Activated CD4-positive, alpha-beta T cell treated with anti-CD3 and anti-CD28 coated beads, Interleukin-2, amount 50 U/mL, for 48 hours (primary cell): ENCODE results near the gene ZNF384.
A peak's percentile ranks its signal among the peaks of the same experiment; 100 is the strongest.

Experiments
- DNase-seq, 2 experiments: peaks; one replicate each; pipeline ENCODE4 v3.0.0-alpha.2; 2020

ZNF384 gene

DNA sequence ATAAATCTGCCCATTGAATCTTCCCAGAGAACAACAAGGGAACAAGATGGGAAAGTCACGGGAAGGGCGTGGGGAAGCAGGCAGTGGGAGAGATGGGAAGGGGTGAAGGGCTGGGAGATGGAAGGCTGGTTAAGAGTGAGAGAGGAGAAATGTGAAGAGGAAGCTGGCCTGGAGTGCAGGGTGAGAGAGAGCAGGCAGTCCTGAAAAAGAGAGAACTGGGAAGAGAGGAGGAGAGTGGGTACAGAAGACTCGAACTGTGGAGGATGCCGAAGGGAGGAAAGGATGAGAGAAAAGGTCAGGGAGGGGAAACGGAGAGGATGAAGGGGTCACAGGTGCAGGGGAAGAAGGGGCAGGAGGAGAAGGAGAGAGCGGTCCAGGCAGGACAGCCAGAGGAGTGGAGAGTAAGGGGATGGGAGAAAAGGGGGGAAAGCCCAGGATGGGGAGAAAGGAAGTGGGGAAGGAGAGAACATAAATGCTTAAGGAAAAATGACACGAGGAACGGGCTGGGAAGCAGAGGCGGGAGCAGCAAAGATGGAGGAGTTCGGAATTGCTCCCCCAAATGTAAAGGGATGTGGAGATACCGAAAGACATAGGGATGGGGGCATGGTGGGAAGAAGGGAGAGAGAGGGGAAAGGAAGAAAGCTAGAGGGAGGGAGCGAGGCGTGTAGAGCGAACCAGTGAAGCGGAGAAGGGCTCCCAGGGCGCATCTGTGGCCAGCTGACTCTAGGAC is 10.2 kb upstream of the ZNF384 start:
- DNase-seq, result no peak

DNA sequence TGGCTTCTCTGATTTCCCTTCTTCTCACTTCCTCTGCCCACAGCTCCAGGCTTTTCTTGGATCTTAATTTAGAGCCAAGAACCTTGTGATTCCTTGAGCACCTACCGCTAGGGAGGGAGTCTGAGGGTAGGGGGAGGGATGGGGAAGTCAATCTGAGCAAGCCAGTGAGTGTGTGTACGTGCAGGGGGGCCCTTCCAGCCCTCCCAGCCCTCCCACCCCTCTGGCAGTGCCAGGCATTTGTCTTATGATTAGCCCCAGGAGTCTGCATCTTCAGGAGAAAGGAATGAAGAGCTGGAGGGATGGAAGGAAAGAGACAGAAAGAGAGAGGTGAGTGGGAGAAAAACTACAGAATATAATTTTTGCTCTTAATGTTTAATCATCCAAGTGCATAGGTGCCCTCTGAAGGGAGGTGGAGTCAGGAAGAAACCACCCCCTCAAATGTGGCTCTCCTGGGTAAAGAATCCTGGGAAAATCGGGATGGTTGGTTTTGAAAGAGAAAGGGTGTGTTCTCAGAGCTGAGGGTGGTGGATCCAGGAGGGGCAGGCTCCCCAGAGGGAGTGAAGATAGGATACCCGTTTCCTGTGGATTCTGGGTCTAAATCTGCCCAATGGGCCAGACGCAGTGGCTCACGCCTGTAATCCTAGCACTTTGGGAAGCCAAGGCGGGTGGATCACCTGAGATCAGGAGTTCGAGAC is 9.3 kb upstream of the ZNF384 start:
- no peak for DNase-seq

DNA sequence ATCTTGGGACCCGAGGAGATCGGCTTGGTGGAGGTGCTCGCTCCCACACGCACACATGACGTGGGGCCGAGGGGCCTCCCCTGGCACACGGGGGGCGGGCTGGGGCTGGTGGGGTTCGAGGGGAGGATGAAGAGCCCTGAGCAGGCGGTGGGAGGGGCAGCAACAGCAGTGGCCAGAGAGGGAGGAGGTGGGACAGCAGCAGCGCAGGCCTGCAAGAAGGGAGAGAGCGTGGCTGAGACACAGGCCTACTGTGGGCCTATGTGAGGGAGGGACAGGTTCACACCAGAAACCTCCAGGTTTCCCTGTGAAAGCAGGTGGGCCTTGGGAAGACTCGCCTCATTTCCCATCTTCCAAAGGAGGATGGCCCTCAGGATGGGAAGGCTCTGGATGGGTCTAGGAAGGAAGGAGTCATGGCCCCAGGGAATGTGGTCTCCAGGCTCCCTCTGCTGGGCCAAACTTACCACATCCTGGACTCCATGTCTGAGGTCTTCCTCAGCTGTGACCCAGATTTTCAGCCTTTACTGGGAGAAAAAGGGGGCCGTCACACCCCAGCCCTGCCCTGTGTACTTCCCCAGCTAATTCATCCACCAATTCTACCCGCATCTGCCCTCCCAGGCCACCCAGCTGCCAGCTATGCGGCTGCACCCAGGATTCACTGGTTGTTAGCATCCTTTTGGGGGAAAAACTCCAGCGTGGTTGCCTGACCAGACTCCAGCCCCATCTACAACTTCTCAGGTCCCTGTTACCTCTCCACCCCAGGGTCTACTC is 8.6 kb upstream of the ZNF384 start:
- DNase-seq, result peak in 1 of 2 experiments; percentile 20

DNA sequence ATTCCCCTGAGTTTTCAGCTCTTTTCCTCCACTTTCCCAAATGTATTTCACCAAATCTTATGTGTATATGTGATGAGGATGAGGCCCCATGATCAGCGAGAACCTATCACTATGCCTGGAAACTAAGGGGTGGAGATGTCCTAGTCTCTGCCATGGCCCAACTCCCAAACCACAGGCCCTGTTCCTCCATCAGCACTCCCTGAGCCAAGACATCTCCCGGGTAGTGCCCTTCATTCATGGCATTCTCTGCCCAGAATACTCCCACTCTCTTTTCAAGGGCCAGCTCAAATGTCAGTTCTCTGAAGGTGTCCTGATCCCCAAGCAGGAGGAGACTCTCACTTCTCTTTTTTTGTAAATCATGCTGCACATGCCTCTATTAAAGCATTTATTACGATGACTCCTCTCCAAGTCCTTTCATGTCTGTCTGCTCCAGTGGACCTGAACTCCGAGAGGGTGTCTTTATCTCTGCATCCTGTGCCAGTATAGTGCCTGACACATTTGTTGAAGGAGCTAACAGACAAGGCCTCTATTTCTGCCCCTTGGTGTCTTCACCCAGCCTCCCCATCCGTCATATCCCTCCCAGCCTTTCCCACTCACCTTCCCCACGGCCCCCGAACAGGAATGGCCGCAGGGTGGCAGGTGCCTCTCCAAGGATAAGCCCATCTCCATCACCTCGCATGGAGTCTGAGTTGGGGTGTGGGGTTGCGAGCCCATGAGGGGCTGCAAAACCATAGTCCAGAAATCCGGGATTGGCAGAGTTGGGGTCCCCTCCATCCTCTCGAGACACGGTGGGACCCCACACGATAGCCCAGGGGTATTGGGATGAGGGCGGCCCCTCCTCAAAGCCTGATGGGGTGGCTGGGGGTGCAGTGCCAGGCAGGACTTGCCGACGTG is 7.8 kb upstream of the ZNF384 start:
- no peak for DNase-seq

DNA sequence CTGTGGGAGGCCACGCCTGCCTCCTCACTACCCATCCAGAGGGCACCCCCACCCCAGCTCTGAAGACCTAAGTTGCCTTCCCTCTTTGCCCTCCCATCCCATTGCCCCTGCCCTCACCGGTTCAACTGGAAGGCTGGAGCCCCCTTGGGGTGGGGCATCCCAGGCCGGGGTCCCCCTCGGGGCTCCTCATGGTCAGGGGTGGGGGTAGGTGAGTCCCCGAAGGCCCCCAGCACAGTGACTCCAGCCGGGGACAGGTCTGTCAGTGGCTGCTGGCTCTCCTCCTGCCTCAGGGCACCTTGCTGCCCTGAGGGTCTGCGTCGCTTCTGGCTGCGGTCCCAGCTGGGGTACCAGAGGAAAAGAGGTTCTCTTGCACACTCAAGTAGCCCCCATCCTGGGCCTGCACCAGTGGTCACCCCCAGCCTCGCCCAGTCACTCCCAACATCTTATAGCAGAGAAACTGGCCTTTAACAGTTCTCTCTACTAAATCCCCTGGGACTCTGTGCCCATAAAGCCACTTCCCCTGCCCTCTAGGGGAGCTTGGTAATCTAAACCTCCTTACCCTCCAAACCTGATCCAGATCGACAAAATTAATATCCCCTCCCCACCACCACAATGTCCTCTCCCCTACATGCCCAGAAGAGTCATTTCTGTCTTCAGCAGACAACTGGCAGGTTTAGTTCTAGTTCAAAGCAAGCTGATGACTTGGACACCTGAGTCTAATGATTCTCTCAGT is 6.3 kb upstream of the ZNF384 start:
- no peak for DNase-seq

DNA sequence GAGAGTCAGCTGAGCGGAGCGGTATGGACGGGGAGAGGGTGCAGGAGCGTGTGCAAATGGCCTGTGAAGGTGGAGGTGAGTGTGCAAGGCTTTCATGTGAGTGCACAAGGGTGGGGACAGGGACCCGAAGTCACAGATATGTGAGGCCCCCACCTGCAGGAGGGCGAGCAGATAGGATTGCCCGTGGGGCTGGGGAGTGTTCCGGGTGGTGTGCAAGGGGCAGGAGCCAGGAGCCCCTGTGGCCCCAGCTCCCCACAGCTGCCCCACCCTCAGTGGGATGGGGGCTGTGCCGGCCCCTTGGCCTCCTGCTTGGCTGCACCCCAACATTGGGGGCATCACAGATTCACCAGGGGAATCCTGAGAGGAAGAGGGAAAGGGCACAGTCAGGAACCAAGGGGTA is 5.5 kb upstream of the ZNF384 start:
- no peak for DNase-seq

DNA sequence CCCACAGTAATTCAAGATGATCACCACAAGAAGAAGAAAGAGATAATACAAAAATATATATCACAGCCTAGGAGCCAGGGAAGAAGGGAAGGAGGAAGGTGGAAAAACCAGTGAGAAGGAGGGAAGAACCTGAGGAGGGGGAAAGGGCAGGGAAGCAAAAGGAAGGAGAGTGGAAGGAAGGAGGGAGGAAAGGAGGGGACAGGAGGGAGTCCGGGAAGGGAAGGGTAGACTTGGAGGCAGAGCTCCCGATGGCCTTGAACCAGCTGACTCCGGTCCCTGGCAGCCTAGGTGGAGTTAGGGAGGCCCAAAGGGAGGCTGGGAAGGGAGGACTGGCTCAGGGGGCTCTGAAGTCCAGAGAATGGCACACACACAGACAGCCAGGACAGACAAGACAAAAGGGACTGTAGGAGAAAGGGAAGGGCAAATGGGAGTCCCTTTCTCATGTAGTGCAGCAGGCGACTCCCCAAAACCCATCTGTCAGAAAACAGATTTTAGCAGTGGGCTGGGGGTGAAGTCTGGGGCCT is 4.7 kb upstream of the ZNF384 start:
- no peak for DNase-seq

- DNase-seq, result no peak
These were observed 3.7 kb upstream of the ZNF384 start for GRCh38 chr12:6692888-6693287.

DNA sequence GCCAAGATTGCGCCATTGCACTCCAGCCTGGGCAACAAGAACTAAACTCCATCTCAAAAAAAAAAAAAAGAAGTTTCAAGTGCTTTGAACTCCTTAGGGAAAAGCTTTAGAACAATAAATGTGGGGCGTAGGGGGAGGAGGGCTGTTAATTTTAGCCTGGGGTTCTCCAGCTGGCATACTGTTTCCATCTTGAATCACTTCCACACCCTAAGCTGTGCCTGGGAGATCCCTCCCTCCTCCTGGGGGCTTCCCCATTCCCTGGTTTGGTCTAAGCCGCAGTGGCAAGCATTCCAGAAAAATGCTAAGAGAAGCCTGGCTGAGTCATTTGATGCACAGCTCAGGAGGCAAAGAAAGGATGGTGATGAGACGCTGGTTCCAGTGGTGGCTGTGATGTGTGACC is 2.3 kb upstream of the ZNF384 start:
- DNase-seq, result no peak

DNA sequence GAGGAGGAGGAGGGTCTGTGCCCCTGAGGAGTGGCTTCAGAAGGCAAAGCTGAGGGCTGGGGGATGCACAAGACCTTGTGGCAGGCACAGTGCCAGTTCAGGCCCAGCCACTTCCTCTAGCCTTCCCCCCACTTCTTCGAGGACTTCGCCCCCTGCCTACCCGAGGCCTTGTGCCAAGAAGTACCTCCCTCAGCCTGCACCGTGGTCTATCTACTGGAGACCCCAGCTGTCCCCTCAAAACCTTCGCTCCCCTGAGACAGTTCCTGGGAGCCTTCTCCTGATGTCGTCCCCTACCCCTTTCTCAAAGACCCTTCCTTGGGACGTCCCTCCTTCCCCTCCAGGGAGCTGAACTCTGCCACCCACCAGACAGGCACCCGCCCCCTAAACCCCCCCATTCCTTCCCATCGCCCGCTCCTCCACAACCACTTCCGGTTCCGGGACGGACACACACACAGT is 604 bp downstream of the ZNF384 start:
- DNase-seq, result peak in 1 of 2 experiments; percentile 41

DNA sequence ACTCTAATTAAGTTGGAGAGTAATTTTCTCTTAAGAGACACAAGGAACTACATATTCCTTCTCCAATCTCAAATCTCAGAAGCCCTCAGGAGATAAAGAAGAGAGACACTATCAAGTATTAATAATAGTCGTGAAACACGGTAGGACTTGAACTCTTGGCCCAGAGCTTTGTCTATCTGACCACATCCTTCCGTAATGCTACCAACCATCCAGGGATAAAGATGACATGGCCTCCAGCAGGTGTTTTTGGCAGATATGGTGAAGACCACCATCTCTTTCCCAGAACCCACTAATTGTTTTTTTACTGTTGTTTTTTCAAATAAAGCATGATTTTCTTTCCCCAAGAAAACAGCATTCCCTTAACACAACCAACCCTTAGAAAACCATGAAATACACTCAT is 3.4 kb downstream of the ZNF384 start:
- no peak for DNase-seq

- DNase-seq, result peak; percentile 34 to 54
These were observed 4.6 kb downstream of the ZNF384 start for GRCh38 chr12:6684609-6685008.

DNA sequence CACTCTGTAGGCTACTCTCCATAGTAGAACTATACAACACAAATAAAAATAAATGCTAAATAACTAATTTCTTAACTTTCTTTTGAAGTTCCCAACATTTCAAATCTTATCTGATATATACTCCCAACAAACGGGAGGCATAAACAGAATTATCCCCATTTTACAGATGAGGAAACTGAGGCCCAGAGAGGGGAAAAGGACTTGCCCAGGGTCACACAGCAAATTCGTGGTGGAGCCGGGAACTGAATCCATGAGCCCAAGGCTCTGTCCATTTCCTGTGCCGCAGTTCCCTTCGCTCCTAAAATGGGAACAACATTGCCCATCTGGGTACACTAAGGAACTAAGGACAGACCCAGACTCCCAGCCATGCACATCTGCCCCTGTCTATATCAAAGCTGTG is 12.2 kb downstream of the ZNF384 start:
- no peak for DNase-seq

GRCh38 chr12:6672143-6672542 is 17.0 kb downstream of the ZNF384 start:
- DNase-seq, result no peak

- no peak for DNase-seq
These were observed 21.5 kb downstream of the ZNF384 start for GRCh38 chr12:6667559-6668210.

DNA sequence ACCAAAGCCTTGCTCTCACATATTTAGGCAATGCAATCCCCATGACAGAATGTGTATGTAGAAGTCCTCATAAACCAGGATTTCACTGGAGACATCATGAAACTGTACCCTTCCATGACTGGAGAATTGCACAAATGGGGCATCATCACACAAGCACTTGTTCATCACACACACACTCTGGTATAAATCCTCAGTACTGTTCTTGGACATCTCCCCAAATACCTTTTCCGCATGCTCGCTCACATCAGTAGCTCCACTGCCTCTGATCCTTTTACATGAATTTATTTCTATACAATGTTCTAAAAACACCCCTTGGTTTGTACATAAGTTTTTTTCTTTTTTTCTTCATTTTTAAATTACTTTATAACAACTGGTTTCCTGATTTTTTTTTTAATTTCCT is 23.0 kb downstream of the ZNF384 start:
- DNase-seq, result no peak

DNA sequence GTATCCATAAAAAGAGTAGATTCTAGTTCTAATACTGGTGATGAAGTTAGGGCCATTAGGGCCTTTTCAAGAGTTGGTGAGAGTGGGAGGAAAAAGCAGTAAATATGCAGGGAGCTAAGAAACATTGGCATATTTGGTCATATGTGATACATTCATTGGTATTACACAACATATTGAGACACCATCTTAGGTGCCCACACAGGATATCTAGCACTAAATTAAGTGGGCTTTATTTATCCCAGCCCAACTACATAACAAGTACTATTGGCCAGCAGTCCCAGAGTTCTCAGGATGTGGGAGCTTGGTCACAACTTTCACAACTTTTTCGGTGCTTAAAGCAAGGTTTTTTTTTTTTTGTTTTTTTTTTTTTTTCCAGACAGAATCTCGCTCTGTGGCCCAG is 24.3 kb downstream of the ZNF384 start:
- no peak for DNase-seq

- peak; percentile 92 to 95 for DNase-seq
These were observed 26.1 kb downstream of the ZNF384 start, which contains the start of gene ING4 for GRCh38 chr12:6662906-6663742. Gene ING4 (minus strand): TSS chr12:6663119. CDS start chr12:6663101, 18 bp downstream.

GRCh38 chr12:6662602-6662905 is 26.6 kb downstream of the ZNF384 start:
- no peak for DNase-seq

DNA sequence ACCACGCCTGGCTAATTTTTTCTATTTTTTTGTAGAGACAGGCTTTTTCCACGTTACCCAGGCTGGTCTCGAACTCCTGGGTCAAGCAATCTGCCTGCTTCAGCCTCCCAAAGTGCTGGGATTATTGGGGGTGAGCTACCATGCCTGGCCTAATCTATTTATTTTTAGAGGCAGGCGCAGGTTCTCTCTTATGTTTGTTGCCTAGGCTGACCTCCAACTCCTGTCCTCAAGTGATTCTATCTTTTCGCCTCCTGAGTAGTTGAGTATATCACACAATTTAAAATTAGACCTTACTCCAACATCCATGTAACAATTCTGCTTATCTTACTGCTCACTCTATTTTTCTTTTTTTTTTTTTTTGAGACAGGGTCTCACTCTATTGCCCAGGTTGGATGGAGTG is 35.2 kb downstream of the ZNF384 start:
- no peak for DNase-seq
